Uterus (tissue), 4 donors: ENCODE measurements around the gene GZMH. TPM values are rescaled to one million over a fixed set of nuclear protein-coding genes. Genes with fewer than 3 reads are reported as not detected.

Experiments used
- DNase-seq, 2 donors: peaks; one replicate each; pipeline ENCODE4 v3.0.0-alpha.2; 2019 to 2020
- H3K27ac ChIP-seq, 2 donors: fragments of 200-600 bp; sonication (generic); 1 replicate in 1 of 2; 2 replicates in 1 of 2; pipeline ENCODE4 v1.5.1; 2016 to 2018
- H3K27me3 ChIP-seq, 2 donors: fragments of 200-600 bp; sonication (generic); one replicate each; pipeline ENCODE4 v1.5.1; 2018 to 2019; ENCODE audit warnings: control low read depth in 1 of 2
- H3K36me3 ChIP-seq, 2 donors: fragments of 200-600 bp; sonication (generic); one replicate each; pipeline ENCODE4 v1.5.1; 2019; ENCODE audit warnings: control low read depth in 1 of 2
- H3K4me1 ChIP-seq, 2 donors: fragments of 200-600 bp; sonication (generic); one replicate each; pipeline ENCODE4 v1.5.1; 2018 to 2019; ENCODE audit warnings: control low read depth in 1 of 2
- H3K4me3 ChIP-seq, 2 donors: fragments of 200-600 bp; sonication (generic); 1 replicate in 1 of 2; 2 replicates in 1 of 2; pipeline ENCODE4 v1.5.1; 2018 to 2019; ENCODE audit warnings: mild to moderate bottlenecking in 1 of 2
- H3K9me3 ChIP-seq, 2 donors: fragments of 200-600 bp; sonication (generic); one replicate each; pipeline ENCODE4 v1.5.1; 2019; ENCODE audit warnings: control low read depth in 1 of 2
- POLR2A ChIP-seq, 2 donors: fragments of 450-650 bp; IDR thresholded peaks; one replicate each; pipeline ENCODE4 v1.6.1; 2016; ENCODE audit warnings: antibody characterized with exemption in 2 of 2, mild to moderate bottlenecking in 1 of 2, moderate library complexity in 1 of 2
- intact Hi-C: fragments of 100-400 bp; cut with DNase I; formaldehyde crosslinking; loops from one replicate; pipeline ENCODE4 v1.15.1; 2023; ENCODE audit warnings: low total_unique reads
- total RNA-seq, 4 donors: library from RNA; depleted of rRNA in 3 of 4; stranded (reverse); fragments of >200 nt in 3 of 4; gene quantifications; one replicate each; pipeline versions ENCODE4 v1.1.0 to v1.2.4, GENCODE V29; 2014 to 2023
- TF ChIP-seq, protein P1 (sequence below), 4 experiments: fragments of 200-600 bp in 2 of 4; fragments of 450-650 bp in 2 of 4; sonication (generic) in 2 of 4; IDR thresholded peaks; one replicate each; pipeline ENCODE4 v1.5.1; 2016 to 2019; ENCODE audit warnings: antibody characterized with exemption in 4 of 4, mild to moderate bottlenecking in 2 of 4, moderate library complexity in 1 of 4
- donor health status: DM: yes; HTN: yes; CAD: no.

The GZMH gene
- total RNA-seq, 4 donors from 2014 or later = 0.82 to 2.3 TPM; not detected in 2

DNA sequence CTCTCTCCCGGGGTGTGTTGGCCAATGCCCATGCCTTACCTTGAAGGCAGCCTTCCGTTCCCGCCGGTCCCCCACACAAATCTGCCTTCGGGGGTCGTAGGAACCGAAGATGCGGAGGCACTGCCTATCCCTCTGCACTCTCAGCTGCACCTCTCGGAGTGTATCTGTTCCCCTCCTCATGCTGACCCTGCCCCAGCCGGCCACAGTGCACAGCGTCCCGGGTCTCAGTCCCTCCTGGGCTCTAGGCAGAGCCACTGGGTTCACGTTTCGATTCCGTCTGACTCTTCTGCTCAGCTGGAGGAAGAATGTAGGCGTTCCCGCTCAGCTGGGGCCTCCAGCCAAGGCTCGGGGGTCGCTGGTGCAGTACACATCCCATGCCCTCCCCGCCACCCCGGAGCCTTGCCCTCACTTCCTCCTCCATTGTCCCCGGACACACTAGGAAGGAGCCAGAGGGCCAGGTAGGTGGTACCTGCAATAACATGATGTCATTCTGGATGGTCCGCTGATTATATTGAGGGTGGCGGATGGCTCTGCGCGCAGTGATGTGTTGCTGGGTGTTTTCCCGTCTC, 35.2 kb downstream of the GZMH start:
- TF ChIP-seq POLR2A (IDR thresholded peaks at IDR 0.05) = no peak
- TF ChIP-seq, protein P1, sequence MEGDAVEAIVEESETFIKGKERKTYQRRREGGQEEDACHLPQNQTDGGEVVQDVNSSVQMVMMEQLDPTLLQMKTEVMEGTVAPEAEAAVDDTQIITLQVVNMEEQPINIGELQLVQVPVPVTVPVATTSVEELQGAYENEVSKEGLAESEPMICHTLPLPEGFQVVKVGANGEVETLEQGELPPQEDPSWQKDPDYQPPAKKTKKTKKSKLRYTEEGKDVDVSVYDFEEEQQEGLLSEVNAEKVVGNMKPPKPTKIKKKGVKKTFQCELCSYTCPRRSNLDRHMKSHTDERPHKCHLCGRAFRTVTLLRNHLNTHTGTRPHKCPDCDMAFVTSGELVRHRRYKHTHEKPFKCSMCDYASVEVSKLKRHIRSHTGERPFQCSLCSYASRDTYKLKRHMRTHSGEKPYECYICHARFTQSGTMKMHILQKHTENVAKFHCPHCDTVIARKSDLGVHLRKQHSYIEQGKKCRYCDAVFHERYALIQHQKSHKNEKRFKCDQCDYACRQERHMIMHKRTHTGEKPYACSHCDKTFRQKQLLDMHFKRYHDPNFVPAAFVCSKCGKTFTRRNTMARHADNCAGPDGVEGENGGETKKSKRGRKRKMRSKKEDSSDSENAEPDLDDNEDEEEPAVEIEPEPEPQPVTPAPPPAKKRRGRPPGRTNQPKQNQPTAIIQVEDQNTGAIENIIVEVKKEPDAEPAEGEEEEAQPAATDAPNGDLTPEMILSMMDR (IDR thresholded peaks at IDR 0.05) = no peak
- no peak overlapping the region for H3K4me3 ChIP-seq
- no peaks in the 10 kb centered on the region for H3K4me1 ChIP-seq
- no peak overlapping the region for H3K27ac ChIP-seq
- intact Hi-C loops = no loop called here
- H3K27me3 ChIP-seq = no peaks in the 10 kb centered on the region
- no peak for DNase-seq
- no peaks in the 10 kb centered on the region for H3K36me3 ChIP-seq
- H3K9me3 ChIP-seq = peaks cover 0 to 3% of the 10 kb centered on the region in 2 donors

DNA sequence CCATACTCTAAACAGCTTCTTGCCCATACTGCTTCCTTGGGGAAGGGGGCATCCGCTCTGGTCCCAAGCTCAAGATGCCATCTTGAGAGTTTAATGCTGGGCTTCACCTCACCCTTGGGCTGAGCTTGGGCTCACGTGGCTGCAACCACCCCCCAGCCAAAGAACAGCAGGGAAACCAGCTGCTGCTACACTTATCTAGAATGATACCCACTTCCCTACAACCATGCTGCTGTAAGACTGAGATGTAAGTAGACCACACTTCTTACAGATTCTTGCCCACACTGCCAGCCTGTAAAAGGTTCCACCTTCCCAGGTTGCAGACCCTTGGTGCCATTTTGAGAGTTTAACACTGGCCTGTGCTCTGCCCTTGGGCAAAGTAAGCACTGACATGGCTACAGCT, 43.2 kb downstream of the GZMH start:
- no peak for DNase-seq
- intact Hi-C loops = no loop called here
- Histone ChIP-seq H3K4me3 (no peak overlapping the region), H3K4me1 (no peaks in the 10 kb centered on the region), H3K9me3 (peaks cover 3 to 4% of the 10 kb centered on the region in 2 donors), H3K36me3 (no peaks in the 10 kb centered on the region), H3K27ac (no peak overlapping the region), H3K27me3 (no peaks in the 10 kb centered on the region)
- TF ChIP-seq, protein P1 (IDR thresholded peaks at IDR 0.05) = no peak
- TF ChIP-seq POLR2A (IDR thresholded peaks at IDR 0.05) = no peak

DNA sequence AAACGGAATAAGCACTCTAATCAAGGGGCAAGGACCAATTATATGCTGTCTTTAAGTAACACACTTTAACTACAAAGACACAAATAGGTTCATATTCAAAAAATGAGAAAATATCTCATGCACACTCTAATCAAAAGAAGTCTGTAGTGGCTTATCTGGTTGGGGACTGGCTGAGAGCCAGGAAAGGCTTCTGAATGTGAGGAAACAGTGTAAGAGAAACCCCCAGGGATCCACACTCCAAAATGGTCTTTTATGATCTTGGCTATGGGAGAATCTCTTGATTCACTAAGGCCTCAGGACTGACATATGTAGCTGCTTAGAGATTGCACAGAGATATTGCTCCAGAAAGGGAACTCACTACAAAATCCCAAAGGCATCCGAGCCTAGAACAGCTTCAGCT, 43.7 kb downstream of the GZMH start:
- Histone ChIP-seq H3K27me3 (no peaks in the 10 kb centered on the region), H3K4me3 (no peak overlapping the region), H3K4me1 (no peaks in the 10 kb centered on the region), H3K27ac (no peak overlapping the region), H3K9me3 (peaks cover 3 to 4% of the 10 kb centered on the region in 2 donors), H3K36me3 (no peaks in the 10 kb centered on the region)
- TF ChIP-seq, protein P1 (IDR thresholded peaks at IDR 0.05) = no peak
- TF ChIP-seq POLR2A (IDR thresholded peaks at IDR 0.05) = no peak
- intact Hi-C loops = no loop called here
- DNase-seq = no peak

DNA sequence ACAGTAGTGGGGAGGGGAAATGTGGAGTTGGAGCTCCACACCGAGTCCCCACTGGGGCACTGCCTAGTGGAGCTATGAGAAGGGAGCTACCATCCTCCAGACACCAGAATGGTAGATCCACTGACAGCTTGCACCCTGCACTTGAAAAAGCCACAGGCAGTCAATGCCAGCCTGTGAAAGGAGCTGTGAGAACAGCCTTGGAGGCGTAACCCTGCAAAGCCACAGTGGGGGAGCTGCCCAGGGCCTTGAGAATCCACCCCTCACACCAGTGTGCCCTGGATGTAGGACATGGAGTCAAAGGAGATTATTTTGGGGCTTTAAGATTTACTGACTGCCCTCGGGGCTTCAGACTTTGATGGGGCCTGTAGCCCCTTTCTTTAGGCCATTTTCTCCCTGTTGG, 46.0 kb downstream of the GZMH start:
- Histone ChIP-seq H3K9me3 (peaks cover 0 to 4% of the 10 kb centered on the region in 2 donors), H3K4me1 (no peaks in the 10 kb centered on the region), H3K4me3 (no peak overlapping the region), H3K27me3 (no peaks in the 10 kb centered on the region), H3K36me3 (no peaks in the 10 kb centered on the region), H3K27ac (no peak overlapping the region)
- TF ChIP-seq, protein P1 (IDR thresholded peaks at IDR 0.05) = no peak
- TF ChIP-seq POLR2A (IDR thresholded peaks at IDR 0.05) = no peak
- DNase-seq = no peak
- intact Hi-C loops = no loop called here

DNA sequence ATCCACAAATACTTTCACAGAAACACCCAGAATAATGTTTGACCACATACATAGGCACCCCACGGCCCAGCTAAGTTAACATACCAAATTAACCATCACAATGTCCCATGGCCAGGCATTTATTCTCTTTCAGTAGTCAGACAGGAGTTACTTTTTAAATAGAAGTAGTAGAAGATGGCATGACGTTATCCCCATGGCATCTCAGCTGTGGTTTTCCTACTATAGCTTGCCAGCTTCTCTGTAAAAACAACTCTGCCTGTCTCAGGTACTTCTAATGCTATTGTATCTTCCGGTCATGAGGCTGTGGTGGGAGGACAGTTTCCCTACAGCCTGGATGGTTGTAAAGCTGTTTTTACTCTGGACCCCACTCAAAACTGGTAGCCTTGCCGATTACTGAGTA, 52.7 kb downstream of the GZMH start:
- intact Hi-C loops = no loop called here
- no peaks in the 10 kb centered on the region for H3K4me1 ChIP-seq
- H3K36me3 ChIP-seq = no peaks in the 10 kb centered on the region
- TF ChIP-seq POLR2A (IDR thresholded peaks at IDR 0.05) = no peak
- TF ChIP-seq, protein P1 (IDR thresholded peaks at IDR 0.05) = no peak
- H3K9me3 ChIP-seq = no peaks in the 10 kb centered on the region
- H3K27me3 ChIP-seq = no peaks in the 10 kb centered on the region
- DNase-seq = no peak
- no peak overlapping the region for H3K27ac ChIP-seq
- H3K4me3 ChIP-seq = no peak overlapping the region

Other genes with a start within 250 kb of the GZMH start
- gene NFATC4, start 241.5 kb downstream of the GZMH start, total RNA-seq = 100 to 1,000 TPM in 1 of 4 donors, 10 to 100 TPM in 3; 25.6 to 187 (median 86.4) TPM
- gene NYNRIN, start 210.7 kb downstream of the GZMH start, total RNA-seq = 10 to 100 TPM in 3 of 4 donors, 1 to 10 TPM in 1; 4.9 to 51.1 (median 27.3) TPM
- 1 to 10 TPM in 3 of 4 donors, not detected in 1; 1.3 to 3.3 (median 3.2) TPM for gene CBLN3, start 180.0 kb downstream of the GZMH start, total RNA-seq
- gene KHNYN, start 179.7 kb downstream of the GZMH start, total RNA-seq = 10 to 100 TPM; 16.5 to 88.6 (median 66.1) TPM
- 10 to 100 TPM; 12.8 to 87.5 (median 33.0) TPM for gene SDR39U1, start 166.9 kb downstream of the GZMH start, total RNA-seq
- not detected for gene CMA1, start 101.4 kb downstream of the GZMH start, total RNA-seq
- gene CTSG, start 33.4 kb downstream of the GZMH start, total RNA-seq = 1 to 10 TPM in 2 of 4 donors, not detected in 2; 1.9 to 4.0 TPM
- gene GZMB, start 24.5 kb upstream of the GZMH start, total RNA-seq = 100 to 1,000 TPM in 1 of 4 donors, 1 to 10 TPM in 1, not detected in 2; 2.8 to 122 TPM